Mesendoderm (in vitro differentiated cells): ENCODE data around the gene DPCD.

Experiments
- DNase-seq: peaks from one replicate; pipeline ENCODE4 v3.0.0; 2013
- H2AK5ac ChIP-seq: 2 replicates; pipeline ENCODE4 v1.6.1; 2013; ENCODE audit warnings: low read length, inconsistent platforms
- H2BK120ac ChIP-seq: 2 replicates; pipeline ENCODE4 v1.6.1; 2013; ENCODE audit warnings: low read depth, mild to moderate bottlenecking, low read length, moderate library complexity, mixed read lengths
- H2BK15ac ChIP-seq: replicated peaks from 2 replicates; pipeline ENCODE4 v1.6.1; 2013; ENCODE audit warnings: low read depth, mild to moderate bottlenecking, moderate library complexity
- H2BK5ac ChIP-seq: 2 replicates; pipeline ENCODE4 v1.6.1; 2013; ENCODE audit warnings: low read length, inconsistent platforms
- H3K18ac ChIP-seq: 2 replicates; pipeline ENCODE4 v1.6.1; 2013; ENCODE audit warnings: mild to moderate bottlenecking, low read length, mixed read lengths
- H3K23ac ChIP-seq: one replicate; pipeline ENCODE4 v1.6.1; 2013; ENCODE audit warnings: low read length
- H3K27ac ChIP-seq: 2 replicates; pipeline ENCODE4 v1.5.1; 2013; ENCODE audit warnings: low read depth, mild to moderate bottlenecking, inconsistent platforms, low read length, moderate library complexity
- H3K27me3 ChIP-seq: 2 replicates; pipeline ENCODE4 v1.6.1; 2013; ENCODE audit warnings: low read length, control low read depth, mild to moderate bottlenecking, inconsistent platforms; ENCODE audit not compliant: insufficient read depth, poor library complexity
- H3K36me3 ChIP-seq: 2 replicates; pipeline ENCODE4 v1.6.1; 2013; ENCODE audit warnings: low read length, inconsistent platforms; ENCODE audit not compliant: control insufficient read depth, insufficient read depth
- H3K4ac ChIP-seq: one replicate; pipeline ENCODE4 v1.6.1; 2013; ENCODE audit warnings: low read depth, mild to moderate bottlenecking, low read length, moderate library complexity
- H3K4me1 ChIP-seq: 2 replicates; pipeline ENCODE4 v1.6.1; 2013; ENCODE audit warnings: low read depth, low read length, inconsistent platforms; ENCODE audit not compliant: control insufficient read depth
- H3K4me2 ChIP-seq: 2 replicates; pipeline ENCODE4 v1.6.1; 2013; ENCODE audit warnings: low read length
- H3K4me3 ChIP-seq: 2 replicates; pipeline ENCODE4 v1.5.1; 2013; ENCODE audit warnings: mild to moderate bottlenecking, low read length
- H3K56ac ChIP-seq: one replicate; pipeline ENCODE4 v1.6.1; 2013; ENCODE audit warnings: low read length
- H3K79me1 ChIP-seq: 2 replicates; pipeline ENCODE4 v1.6.1; 2013; ENCODE audit warnings: low read length, inconsistent platforms
- H3K79me2 ChIP-seq: 2 replicates; pipeline ENCODE4 v1.6.1; 2013; ENCODE audit warnings: mild to moderate bottlenecking, low read length; ENCODE audit not compliant: control insufficient read depth, insufficient read depth
- H3K9ac ChIP-seq: 2 replicates; pipeline ENCODE4 v1.6.1; 2013; ENCODE audit warnings: low read length, inconsistent platforms
- H4K5ac ChIP-seq: one replicate; pipeline ENCODE4 v1.6.1; 2013; ENCODE audit warnings: low read length
- H4K8ac ChIP-seq: one replicate; pipeline ENCODE4 v1.6.1; 2013; ENCODE audit warnings: low read depth, mild to moderate bottlenecking, control low read depth, low read length, moderate library complexity
- WGBS: extraction: QIAGEN DNeasy Blood & Tissue Kit; methylation state at CpG from one replicate; pipeline ENCODE4 v1.1.7; 2013; ENCODE audit warnings: low lambda C conversion rate, missing lambda C conversion rate; ENCODE audit not compliant: insufficient coverage; ENCODE audit errors: extremely low coverage; 5-methylcytosine and 5-hydroxymethylcytosine counted together

DPCD gene

GRCh38 chr10:101601541-101601940 lies 13.4 kb downstream of the DPCD start:
- WGBS = no CpG with 5 or more reads among the region's 1 CpG

GRCh38 chr10:101602761-101603398 lies 14.8 kb downstream of the DPCD start:
- no peak overlapping the region for H4K8ac ChIP-seq
- no peak overlapping the region for H2AK5ac ChIP-seq
- DNase-seq = peak; percentile 97
- no peak overlapping the region for H2BK15ac ChIP-seq
- no peak overlapping the region for H3K4ac ChIP-seq
- WGBS = no CpG with 5 or more reads among the region's 6 CpGs
- H3K4me2 ChIP-seq = no peak overlapping the region
- H3K4me1 ChIP-seq = peaks cover 9% of the 10 kb centered on the region
- no peak overlapping the region for H3K56ac ChIP-seq
- peaks cover 2% of the 10 kb centered on the region for H3K79me1 ChIP-seq
- no peak overlapping the region for H3K9ac ChIP-seq
- H3K27me3 ChIP-seq = no peaks in the 10 kb centered on the region
- no peaks in the 10 kb centered on the region for H3K36me3 ChIP-seq
- no peak overlapping the region for H4K5ac ChIP-seq
- no peaks in the 10 kb centered on the region for H3K79me2 ChIP-seq
- no peak overlapping the region for H2BK120ac ChIP-seq
- no peak overlapping the region for H3K18ac ChIP-seq
- no peak overlapping the region for H3K23ac ChIP-seq
- no peak overlapping the region for H3K4me3 ChIP-seq
- H2BK5ac ChIP-seq = no peak overlapping the region
- H3K27ac ChIP-seq = no peak overlapping the region

More at GRCh38 chr10:101601541-101601940, 13.4 kb downstream of the DPCD start:
- Histone ChIP-seq H3K27ac (no peak overlapping the region), H3K4ac (no peak overlapping the region), H4K8ac (no peak overlapping the region), H2BK120ac (no peak overlapping the region), H3K79me2 (no peaks in the 10 kb centered on the region), H3K56ac (no peak overlapping the region), H3K23ac (no peak overlapping the region), H2AK5ac (no peak overlapping the region), H2BK15ac (no peak overlapping the region), H3K4me2 (no peak overlapping the region), H4K5ac (no peak overlapping the region), H3K4me1 (peaks cover under 1% of the 10 kb centered on the region), H3K79me1 (peaks cover 2% of the 10 kb centered on the region), H3K9ac (no peak overlapping the region), H3K4me3 (no peak overlapping the region), H3K27me3 (no peaks in the 10 kb centered on the region), H3K18ac (no peak overlapping the region), H3K36me3 (no peaks in the 10 kb centered on the region), H2BK5ac (no peak overlapping the region)
- no peak for DNase-seq

GRCh38 chr10:101607124-101607523 lies 19.0 kb downstream of the DPCD start:
- H3K27ac ChIP-seq = peak overlapping the region; percentile 94
- no peak overlapping the region for H4K5ac ChIP-seq
- no peak overlapping the region for H3K23ac ChIP-seq
- H3K4me3 ChIP-seq = no peak overlapping the region
- peak overlapping the region; percentile 6 for H2BK120ac ChIP-seq
- H2BK5ac ChIP-seq = peak overlapping the region; percentile 61
- peak overlapping the region; percentile 64 for H3K56ac ChIP-seq
- no CpG with 5 or more reads among the region's 2 CpGs for WGBS
- H4K8ac ChIP-seq = no peak overlapping the region
- H3K4me2 ChIP-seq = no peak overlapping the region
- peaks cover 2% of the 10 kb centered on the region for H3K79me1 ChIP-seq
- peaks cover 2% of the 10 kb centered on the region for H3K36me3 ChIP-seq
- peak overlapping the region; percentile 8 for H3K4ac ChIP-seq
- H3K27me3 ChIP-seq = no peaks in the 10 kb centered on the region
- H3K79me2 ChIP-seq = no peaks in the 10 kb centered on the region
- H2BK15ac ChIP-seq = no peak overlapping the region
- DNase-seq = peak; percentile 96
- H3K4me1 ChIP-seq = peaks cover 16% of the 10 kb centered on the region
- peak overlapping the region; percentile 11 for H3K18ac ChIP-seq
- H3K9ac ChIP-seq = peak overlapping the region; percentile 3
- H2AK5ac ChIP-seq = no peak overlapping the region

- Histone ChIP-seq H3K56ac (no peak overlapping the region), H3K4me1 (peaks cover 18% of the 10 kb centered on the region), H3K79me1 (peaks cover 2% of the 10 kb centered on the region), H3K36me3 (peaks cover 2% of the 10 kb centered on the region), H3K79me2 (no peaks in the 10 kb centered on the region), H2BK5ac (peak overlapping the region; percentile 16), H3K23ac (no peak overlapping the region), H3K4me3 (no peak overlapping the region), H4K5ac (no peak overlapping the region), H3K4me2 (no peak overlapping the region), H3K18ac (peak overlapping the region; percentile 42), H3K9ac (no peak overlapping the region), H2BK120ac (no peak overlapping the region), H2BK15ac (no peak overlapping the region), H3K4ac (no peak overlapping the region), H2AK5ac (peak overlapping the region; percentile 26), H3K27ac (no peak overlapping the region), H3K27me3 (no peaks in the 10 kb centered on the region), H4K8ac (no peak overlapping the region)
- no peak for DNase-seq
- no CpG with 5 or more reads among the region's 4 CpGs for WGBS
These were observed 21.4 kb downstream of the DPCD start for GRCh38 chr10:101609481-101609880.

GRCh38 chr10:101611096-101611905 lies 23.2 kb downstream of the DPCD start:
- no peak overlapping the region for H3K9ac ChIP-seq
- H2BK15ac ChIP-seq = no peak overlapping the region
- no peak overlapping the region for H3K23ac ChIP-seq
- no peak overlapping the region for H3K4me3 ChIP-seq
- H4K5ac ChIP-seq = no peak overlapping the region
- H3K56ac ChIP-seq = no peak overlapping the region
- H3K27ac ChIP-seq = no peak overlapping the region
- no peak overlapping the region for H3K4ac ChIP-seq
- H3K79me2 ChIP-seq = no peaks in the 10 kb centered on the region
- no peak overlapping the region for H2BK120ac ChIP-seq
- WGBS = no CpG with 5 or more reads among the region's 16 CpGs
- DNase-seq = no peak
- H3K27me3 ChIP-seq = no peaks in the 10 kb centered on the region
- no peak overlapping the region for H3K18ac ChIP-seq
- H3K4me1 ChIP-seq = peaks cover 26% of the 10 kb centered on the region
- H2AK5ac ChIP-seq = no peak overlapping the region
- no peaks in the 10 kb centered on the region for H3K79me1 ChIP-seq
- H3K36me3 ChIP-seq = peaks cover 2% of the 10 kb centered on the region
- no peak overlapping the region for H3K4me2 ChIP-seq
- no peak overlapping the region for H2BK5ac ChIP-seq
- no peak overlapping the region for H4K8ac ChIP-seq
